NCI-H345 treated with DMSO at 0.1 percent for 48 hours (cell line): Measurements from ENCODE around the gene GNAI2.
"Not testable (repeated sequence)": the region's sequence is repeated elsewhere in the genome, so short reads cannot be mapped to it uniquely, and the experiment has no call there.

Experiments used
- DNase-seq: peaks from one replicate; lab custom pipeline; 2025; ENCODE audit not compliant: unreplicated experiment; lab: John Stamatoyannopoulos, UW

GNAI2 gene

DNA sequence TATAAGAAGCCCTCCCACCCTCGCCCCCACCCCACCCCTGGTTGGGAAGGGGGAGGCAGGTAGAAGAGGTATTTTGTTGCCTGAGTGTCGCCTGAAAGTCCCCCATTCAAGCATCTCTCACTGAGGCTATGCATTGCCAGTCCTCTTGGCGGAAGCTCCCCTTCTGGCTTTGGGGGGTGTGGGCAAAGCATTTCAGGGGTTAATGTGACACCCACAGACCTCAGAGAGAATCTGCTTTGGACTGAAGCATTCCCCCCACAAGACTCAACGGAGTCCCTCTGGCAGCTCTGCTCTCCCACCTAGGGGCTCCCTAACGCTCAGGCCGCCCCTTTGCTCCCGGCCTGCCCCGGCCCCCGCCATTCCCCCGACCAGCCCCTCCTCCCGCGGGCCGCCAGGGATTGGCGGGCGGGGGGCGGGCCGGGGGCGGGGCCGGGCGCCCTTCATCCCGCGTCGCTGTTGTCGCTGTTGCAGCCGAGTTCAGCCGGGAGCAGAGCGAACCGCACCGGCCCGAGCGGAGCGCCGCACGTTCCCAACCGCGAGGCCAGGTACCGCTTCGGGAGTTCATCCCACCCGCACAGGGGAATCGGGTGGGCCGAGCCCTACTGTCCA is 31.1 kb upstream of the GNAI2 start, which contains the start of gene SLC38A3:
TSS of gene SLC38A3 (plus strand) at position 468 of the 609 bp plus-strand sequence. CDS start 8,929 bp downstream, outside the sequence.
- no peak for DNase-seq

DNA sequence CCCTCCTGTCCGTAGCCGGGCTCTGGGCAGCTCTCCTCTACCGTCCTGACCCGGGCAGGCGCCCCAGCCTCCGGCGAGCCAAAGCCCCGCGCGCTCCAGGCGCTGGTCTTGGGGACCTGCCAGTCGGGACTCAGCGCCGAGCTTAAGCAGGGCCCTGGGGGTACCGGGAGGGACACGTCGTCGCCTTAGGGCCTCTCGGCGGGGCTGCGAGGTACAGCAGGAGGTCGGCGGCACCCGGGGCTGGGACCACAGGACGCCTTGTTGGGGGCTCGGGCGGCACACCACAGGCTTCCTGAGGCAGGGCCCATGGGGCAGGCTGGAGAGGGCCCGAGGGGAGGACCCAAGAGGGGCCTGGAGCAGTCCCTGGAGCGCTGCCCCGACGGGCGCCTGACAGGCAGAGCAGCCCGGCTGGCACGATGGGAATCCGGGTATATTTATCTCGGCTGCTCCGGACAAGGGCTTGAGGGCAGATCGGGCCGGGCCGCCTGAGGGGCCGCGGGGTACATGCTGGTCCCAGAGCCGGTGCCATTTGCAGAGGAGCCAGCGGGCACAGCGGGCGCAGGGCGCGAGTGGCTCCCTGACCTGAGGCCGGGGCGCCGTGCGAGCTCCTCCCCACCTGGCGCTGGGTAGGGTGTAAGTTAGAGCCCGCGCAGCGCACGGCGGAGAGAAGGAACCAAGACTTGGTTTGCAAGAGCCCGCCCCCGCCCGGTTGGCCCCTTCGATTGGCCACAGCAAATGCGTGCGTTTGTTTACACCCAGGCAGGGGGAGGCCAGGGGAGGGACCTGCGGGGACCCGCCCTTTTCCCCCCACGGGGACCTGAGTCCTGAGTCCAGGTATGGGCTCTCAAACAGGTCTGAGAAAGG is 30.4 kb upstream of the GNAI2 start:
- DNase-seq = no peak

DNA sequence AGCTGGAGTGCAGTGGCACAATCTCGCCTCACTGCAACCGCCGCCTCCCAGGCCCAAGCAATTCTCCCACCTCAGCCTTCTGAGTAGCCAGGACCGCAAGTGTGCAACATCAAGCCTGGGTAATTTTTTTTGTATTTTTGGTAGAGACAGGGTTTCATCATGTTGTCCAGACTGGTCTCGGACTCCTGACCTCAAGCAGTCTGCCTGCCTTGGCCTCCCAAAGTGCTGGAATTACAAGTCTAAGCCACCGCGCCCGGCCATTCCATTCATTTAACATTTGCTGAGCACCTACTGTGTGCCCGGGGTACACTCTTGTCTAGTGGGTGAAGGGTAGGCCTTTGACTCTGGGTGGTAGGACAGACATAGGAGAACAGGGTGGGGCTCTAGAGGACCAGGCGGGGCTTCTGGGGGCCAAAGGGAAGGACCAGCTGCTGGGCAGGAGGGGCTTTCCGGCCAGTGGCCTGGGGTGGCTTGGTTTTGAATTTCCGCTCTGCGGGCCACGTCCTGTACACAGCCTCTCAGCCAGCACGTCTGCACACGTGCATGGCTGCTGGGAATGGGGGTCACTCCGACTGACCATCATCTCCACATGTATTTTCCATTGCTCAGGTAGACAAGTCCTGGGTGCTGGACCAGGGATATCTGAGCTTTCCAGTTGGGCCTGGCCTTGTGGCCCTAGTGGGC is 28.5 kb upstream of the GNAI2 start:
- DNase-seq = no peak

DNA sequence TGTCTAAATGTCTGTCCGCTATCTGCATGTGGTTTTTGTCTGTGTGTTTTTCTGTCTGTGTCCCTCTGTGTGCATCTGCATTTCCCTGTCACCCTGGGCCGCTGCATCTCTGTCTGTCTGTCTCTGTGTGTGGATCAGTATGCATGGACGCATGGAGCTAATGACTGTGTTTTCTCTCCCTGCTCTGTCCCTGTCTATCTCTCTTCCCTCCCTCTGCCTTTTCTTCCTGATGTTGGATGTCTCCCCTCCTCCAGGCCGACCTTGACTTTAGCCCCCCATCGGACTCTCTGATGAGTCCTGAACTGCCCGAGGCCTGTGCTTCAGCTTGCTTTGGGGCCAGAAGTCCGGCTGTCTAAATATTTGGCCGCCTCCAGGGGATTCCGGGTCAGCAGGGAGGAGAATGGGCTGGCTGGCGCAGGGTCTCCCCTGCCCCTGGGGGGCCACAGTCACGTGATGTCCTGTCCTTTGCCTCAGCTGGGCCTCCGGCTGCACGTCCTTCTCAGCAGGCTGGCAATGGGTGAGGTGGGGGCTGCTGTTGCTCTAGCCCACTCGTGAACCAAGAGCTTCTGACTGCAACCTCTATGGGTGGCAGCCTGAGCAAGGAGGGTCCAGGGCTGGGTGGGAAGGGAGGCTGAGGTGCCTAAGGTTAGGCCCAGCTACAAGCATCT is 27.2 kb upstream of the GNAI2 start:
- DNase-seq = no peak

DNA sequence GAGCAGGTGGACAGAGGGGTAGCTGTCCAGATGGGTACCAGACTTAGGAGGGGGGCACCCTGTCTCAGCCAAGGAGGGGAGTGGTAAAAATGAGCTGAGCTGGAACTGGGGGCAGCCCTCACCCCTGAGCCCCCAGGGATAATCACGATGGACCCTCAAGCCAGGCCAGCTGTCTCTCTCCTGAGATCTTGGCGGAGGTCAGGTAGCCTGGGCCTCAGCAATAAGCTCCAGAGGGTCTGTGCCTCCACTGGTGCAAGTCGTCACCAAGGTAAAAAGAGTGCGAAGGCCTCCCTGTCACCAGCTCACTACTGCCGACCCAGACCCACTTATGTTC is 25.9 kb upstream of the GNAI2 start:
- DNase-seq = no peak

DNA sequence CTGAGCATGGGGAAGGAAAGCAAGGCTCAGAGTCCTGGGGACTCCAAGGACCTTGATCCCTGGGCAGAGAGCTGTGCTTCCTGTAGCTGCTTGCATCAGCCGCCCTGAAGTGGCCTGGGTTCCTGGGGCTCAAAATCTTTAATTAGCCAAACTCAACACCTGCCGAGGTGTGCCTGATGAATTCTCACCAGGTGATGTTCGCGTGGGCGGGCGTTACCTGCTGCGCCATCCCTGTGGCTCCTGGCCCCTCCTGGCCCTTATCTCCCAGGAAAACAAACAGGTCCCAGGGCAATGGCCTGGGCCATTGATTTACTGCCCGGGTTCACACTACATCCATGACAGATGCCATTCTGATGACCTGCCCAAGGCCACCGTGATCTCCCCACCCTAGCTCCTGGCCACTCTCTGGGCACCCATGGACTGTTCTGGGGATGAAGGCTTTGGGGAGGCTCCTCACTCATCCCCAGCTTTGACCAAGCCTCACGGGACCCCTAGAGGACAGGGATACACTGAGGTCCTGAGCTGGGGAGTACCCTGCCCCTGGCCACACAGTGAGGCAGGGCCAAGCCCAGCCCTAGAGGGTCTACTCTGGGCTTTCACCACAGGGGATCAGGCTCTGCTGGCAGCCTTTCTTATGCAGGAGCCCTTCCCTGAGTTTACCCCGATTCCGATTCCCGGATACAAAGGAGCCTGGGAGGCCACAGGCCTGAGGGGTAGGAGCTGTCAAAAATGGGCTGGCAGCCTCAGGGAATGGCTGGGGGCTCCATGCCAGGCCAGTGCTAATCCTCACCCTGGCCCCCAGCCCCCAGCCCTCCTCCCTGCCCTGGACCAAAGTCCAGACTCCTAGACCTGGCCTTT is 25.3 kb upstream of the GNAI2 start:
- peak; percentile 21 for DNase-seq

DNA sequence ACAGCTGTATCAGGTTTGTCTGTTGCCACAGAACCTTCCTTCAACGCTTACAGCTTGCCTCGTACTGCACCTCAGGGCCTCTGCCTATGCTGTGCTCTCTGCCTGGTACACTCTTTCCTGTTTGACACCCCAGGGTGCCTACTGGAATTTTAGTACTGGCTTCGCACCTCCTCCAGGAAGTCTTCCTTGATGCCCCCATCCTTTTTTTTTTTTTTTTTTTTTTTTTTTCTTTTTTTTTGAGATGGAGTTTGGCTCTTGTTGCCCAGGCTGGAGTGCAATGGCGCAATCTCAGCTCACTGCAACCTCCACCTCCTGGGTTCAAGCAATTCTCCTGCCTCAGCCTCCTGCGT is 24.7 kb upstream of the GNAI2 start:
- DNase-seq = not testable (repeated sequence)

DNA sequence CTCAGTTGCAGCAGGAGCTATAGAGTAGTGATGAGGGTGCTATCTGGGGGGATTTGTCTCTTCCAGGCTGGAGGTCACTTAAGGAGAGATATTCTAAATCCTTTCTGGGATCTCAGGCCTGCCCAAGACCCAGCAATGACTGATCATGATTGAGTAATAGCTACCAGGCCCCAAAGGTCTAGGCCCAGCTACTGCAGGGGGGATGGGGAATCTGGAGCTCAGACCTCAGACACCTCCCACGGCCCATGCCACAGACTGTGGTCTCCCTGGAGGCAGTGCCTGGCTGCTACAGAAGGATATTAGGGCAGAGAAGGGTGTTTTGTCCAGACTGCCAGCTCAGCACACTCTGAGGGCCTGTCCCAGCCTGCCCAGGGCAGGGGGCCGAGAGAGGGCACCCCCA is 24.1 kb upstream of the GNAI2 start:
- no peak for DNase-seq

DNA sequence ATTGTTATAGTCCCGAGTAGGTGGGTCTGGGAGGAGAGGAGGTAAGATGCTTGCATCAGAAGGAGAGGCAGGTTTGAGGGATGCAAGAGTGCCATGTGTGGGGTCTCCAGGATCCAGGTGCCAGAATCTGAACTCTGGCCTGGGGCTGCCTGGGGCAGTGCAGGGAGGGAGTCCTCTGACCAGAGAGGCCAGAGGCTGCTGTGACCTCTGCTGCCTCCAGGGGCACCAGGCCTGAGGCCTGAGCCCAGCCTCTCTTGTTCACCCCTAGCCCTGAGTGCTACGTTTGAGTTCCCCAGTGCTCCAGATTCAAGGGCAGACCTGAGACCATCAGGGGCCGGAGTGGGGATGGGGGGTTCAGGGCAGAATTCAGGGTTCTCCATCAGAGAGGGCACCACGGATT is 23.5 kb upstream of the GNAI2 start:
- no peak for DNase-seq

DNA sequence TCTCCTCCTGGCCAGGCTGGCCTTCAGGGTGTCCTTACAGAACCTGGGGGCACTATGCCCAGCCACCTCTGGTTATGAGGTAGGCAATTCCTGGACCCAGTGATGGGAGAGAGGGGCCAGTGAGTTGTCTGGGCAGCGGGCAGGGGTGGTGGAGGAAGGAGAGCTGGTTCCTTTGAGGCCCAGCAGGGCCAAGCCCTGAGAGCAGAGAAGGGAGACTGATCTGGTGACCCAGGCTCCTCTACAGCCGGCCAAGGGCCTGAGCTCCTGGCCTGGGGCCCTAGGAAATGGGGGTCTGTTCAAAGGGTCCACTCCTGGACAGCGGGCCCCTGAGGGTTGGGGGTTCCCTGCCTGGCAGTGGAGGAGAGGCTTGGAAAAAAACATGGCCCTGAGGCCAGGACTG is 23.0 kb upstream of the GNAI2 start:
- DNase-seq = no peak

DNA sequence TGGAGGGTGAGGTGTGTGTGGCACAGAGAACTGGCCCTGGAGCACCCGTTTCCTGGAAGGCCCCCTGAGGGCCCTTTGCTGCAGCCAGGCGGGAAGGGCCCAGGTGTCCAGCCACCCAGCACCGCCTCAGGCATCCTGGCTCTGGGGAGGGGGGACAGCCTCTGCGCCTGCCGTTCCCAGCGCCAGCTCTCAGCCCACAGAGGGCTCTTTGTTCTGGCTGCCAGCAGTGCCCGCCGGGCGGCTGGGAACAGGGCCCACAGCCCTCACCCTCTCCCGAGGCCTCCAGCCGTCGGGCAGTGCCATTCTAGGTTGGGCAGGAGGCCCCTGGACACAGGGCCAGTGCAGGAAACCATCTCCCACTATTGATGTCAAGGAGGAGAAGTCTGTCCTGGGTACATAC is 22.6 kb upstream of the GNAI2 start:
- DNase-seq = no peak

DNA sequence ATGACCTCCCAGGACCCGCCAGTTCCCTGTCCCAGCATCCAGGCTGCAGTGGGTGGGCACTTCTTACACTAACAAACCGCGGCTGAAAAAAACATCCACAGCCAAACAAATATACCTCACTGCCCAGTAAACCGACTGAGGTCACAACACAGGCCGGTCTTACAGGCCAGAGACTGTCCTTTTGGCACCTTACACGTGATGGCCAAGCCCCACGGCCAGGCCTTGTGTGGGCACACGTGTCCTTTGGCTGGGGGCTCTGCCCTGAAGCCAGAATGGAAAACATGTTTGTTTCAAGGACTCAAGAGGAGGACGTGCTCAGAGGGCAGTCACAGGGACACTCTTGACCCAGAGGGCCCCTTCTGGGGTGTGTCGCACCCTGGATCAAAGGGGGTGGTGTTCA is 21.2 kb upstream of the GNAI2 start:
- DNase-seq = no peak

DNA sequence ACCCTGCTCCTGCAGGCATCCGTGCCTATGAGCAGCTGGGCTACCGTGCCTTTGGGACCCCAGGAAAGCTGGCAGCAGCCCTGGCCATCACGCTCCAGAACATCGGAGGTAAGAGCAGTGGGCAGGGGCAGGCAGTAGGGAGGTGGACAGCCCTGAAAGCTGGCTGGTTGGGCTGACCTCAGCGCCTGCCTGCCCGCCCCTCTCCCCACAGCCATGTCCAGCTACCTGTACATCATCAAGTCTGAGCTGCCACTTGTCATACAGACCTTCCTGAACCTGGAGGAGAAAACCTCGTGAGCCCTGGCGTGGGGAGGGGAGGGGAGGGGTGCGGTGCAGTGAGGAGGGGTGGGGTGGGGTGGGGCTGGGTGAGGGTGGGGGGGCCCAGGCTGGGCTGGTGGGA is 20.5 kb upstream of the GNAI2 start:
- no peak for DNase-seq

DNA sequence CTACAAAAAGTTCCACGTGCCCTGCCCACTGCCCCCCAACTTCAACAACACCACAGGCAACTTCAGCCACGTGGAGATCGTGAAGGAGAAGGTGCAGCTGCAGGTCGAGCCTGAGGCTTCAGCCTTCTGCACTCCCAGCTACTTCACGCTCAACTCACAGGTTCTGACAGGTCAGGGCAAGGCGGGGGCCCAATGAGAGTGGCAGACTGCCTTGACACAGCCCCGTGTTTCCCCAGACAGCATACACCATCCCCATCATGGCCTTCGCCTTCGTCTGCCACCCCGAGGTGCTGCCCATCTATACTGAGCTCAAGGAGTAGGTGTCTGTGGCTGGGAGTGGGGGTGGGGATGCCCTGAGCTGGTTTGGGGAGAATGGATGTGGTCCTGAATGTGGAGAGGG is 18.3 kb upstream of the GNAI2 start:
- no peak for DNase-seq

DNA sequence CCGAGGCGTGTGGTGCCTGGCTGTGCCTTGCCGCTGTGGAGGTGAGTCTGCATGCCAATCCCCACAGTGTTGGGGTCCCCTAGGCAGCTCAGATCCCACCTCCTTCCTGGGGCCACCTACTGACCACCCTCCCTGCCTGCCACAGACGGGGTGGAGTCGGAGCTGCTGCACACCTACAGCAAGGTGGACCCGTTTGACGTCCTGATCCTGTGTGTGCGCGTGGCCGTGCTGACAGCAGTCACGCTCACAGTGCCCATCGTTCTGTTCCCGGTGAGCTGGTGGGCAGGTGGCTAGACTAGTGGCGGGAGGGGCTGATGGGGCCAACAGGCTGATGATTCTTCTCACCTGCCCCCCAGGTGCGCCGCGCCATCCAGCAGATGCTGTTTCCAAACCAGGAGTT is 17.6 kb upstream of the GNAI2 start:
- no peak for DNase-seq

DNA sequence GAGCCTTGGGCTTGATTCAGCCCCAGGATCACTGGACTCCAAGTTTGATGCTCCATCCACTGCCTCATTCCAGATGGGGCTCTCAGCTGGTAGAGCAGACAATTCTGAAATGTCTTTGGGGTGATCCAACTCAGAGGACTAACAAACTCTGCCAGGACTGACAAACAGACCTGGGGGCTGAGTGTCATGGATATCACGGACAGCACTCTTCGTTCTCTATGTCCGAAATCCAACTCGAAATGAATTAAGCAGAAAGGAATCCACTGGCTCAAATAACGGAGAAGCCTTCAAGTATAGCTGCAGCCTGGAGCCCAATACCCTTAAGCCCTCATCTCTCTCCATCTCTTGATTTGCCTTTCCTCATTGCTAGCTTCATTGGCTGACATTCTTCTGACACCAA is 16.7 kb upstream of the GNAI2 start:
- no peak for DNase-seq

DNA sequence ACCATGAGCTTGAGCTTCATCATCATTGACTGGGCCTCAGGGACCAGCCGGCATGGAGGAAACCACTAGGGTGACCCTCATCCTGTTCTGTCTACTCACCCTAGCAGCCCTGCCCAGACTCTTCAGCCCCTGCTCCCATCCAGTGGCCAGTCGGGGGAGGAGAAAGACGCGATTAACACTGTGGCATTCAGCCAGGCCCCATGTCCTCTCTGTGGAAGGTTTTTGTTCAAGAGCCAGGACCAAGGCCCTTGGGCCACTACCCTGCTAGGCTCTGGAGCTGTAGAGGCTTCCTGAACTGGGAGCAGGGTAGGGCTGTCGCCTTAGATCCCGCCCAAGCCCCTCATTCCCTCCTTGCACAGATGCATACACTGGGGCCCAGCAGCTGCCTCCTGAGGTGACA is 15.9 kb upstream of the GNAI2 start:
- no peak for DNase-seq

DNA sequence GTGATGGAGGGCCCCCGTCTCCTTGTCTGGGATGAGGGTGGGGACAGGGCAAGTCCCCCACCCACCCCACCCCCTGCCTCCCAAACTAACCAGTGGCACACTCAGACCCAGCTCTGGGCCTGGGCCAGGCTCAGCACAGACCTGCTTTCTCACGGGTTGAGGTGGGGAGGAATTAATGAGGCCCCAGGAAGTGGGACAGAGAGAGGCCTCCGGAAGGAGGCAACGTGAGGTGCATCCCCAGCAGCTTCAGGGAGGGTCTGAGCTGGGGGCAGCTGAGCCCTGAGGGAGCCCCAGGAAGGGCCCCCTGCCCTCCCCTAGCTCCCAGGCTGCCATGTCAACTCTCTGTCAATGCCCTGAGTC is 15.0 kb upstream of the GNAI2 start:
- no peak for DNase-seq

DNA sequence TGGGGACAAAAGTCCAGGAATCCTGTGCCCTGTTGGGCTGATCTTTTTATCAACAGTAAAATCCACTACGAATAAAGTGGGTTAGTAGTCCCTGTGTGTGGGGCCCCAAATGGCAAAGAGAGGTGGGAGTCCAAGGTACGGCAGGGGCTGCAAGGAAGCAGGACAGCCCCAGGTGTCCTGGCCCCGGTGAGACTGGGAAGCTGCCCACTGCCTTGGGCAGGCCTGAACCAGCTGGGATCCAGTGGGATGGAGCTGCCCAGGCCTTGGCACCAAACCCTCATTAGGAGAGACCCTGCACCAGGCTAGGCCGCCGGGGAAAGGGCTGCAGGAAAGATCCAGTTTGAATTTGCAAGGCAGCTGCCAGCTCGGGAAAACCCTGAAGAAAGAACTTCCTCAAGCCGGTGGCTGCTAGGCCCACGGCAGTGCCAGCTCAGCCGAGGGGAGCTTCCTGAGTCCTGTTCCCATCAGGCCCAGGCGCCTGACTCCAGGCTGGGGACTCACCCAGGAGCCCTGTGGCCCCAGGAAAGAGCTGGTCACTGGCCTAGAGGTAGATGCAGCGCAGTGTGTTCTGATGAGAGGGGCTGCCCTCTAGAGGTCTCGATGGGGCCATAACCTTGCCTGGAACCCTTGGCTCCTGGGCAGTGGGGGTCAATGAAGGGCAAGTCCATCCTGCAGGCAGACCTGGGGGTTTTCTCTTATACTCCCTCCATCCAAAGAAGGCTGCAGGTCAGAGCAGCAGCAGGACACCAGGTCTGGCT is 14.4 kb upstream of the GNAI2 start:
- no peak for DNase-seq

DNA sequence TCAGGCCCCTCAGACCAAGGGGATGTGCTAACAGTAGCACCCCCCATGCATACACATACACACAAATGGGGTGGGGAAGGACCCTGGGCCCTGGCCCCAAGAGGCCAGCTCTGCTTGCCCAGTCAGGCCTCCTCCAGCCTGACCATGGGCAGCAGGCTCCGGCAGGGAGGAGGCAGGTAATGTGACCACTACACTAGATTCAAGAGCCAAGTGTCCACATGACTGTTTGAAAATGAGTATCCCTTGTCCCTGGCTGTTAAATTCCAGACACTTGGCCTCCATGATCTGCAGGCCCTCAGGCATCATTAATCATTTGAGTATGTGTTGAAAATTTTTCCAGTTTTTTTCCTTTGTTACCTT is 13.9 kb upstream of the GNAI2 start:
- no peak for DNase-seq
